Upper lobe of left lung (tissue), 6 donors: ENCODE data around the gene JUNB. TPM values are rescaled to one million over a fixed set of nuclear protein-coding genes. Genes with fewer than 3 reads are reported as not detected.

Source experiments
- ATAC-seq, 2 donors: fragments of 200-7000 bp; cut with Tn5 transposase; one replicate each; pipeline ENCODE4 v1.9.1; 2022; ENCODE audit warnings: mild to moderate bottlenecking in 2 of 2, moderate library complexity in 2 of 2; ENCODE audit not compliant: low FRiP score in 2 of 2
- DNase-seq, 2 donors: peaks; one replicate each; pipeline ENCODE4 v3.0.0-alpha.2; 2019 to 2020
- H3K27ac ChIP-seq, 4 donors: fragments of 200-600 bp; sonication (generic); one replicate each; pipeline ENCODE4 v1.5.1; 2016 to 2019
- H3K27me3 ChIP-seq, 4 donors: fragments of 200-600 bp; sonication (generic); one replicate each; pipeline ENCODE4 v1.5.1; 2017 to 2019
- H3K36me3 ChIP-seq, 4 donors: fragments of 200-600 bp; sonication (generic); one replicate each; pipeline ENCODE4 v1.5.1; 2016 to 2019
- H3K4me1 ChIP-seq, 4 donors: fragments of 200-600 bp; sonication (generic); one replicate each; pipeline ENCODE4 v1.5.1; 2018 to 2019
- H3K4me3 ChIP-seq, 4 donors: fragments of 200-600 bp; sonication (generic); one replicate each; pipeline ENCODE4 v1.5.1; 2017 to 2019; ENCODE audit warnings: mild to moderate bottlenecking in 2 of 4, moderate library complexity in 1 of 4
- H3K9me3 ChIP-seq, 4 donors: fragments of 200-600 bp; sonication (generic); one replicate each; pipeline ENCODE4 v1.5.1; 2018 to 2019
- EP300 ChIP-seq, 4 donors: sonication (generic); formaldehyde crosslinking; IDR thresholded peaks; one replicate each; pipeline ENCODE4 v1.5.1; 2017; ENCODE audit warnings: antibody characterized with exemption in 4 of 4, control low read depth in 2 of 4
- POLR2A ChIP-seq, 4 donors: fragments of 450-650 bp; IDR thresholded peaks; one replicate each; pipeline ENCODE4 v1.5.1; 2016 to 2017; ENCODE audit warnings: antibody characterized with exemption in 4 of 4, mild to moderate bottlenecking in 2 of 4
- POLR2AphosphoS5 ChIP-seq, 2 donors: sonication (generic); formaldehyde crosslinking; IDR thresholded peaks; one replicate each; pipeline ENCODE4 v1.5.1; 2017; ENCODE audit warnings: antibody characterized with exemption in 2 of 2
- WGBS, 2 donors: methylation state at CpG; one replicate each; pipeline ENCODE4 v1.1.5; 2017 to 2018; 5-methylcytosine and 5-hydroxymethylcytosine counted together
- total RNA-seq, 6 donors: library from RNA; depleted of rRNA in 4 of 6; stranded (reverse); fragments of >200 nt in 4 of 6; gene quantifications; one replicate each; pipeline versions ENCODE4 v1.1.0 to v1.2.1, GENCODE V29; 2016 to 2021
- TF ChIP-seq, protein P1 (sequence below), 6 experiments: fragments of 450-650 bp in 4 of 6; fragments of 200-600 bp in 2 of 6; sonication (generic) in 2 of 6; IDR thresholded peaks; one replicate each; pipeline ENCODE4 v1.5.1; 2016 to 2019; ENCODE audit warnings: antibody characterized with exemption in 6 of 6
- donor health status: DM: no; HTN: no; CAD: no; lungs with moderate emphysema.
- donor health status: DM: no; HTN: yes; CAD: no; lungs with severe emphysema.

The JUNB gene
- total RNA-seq, 6 donors from 2014 or later = 127 to 422 (median 354) TPM

DNA sequence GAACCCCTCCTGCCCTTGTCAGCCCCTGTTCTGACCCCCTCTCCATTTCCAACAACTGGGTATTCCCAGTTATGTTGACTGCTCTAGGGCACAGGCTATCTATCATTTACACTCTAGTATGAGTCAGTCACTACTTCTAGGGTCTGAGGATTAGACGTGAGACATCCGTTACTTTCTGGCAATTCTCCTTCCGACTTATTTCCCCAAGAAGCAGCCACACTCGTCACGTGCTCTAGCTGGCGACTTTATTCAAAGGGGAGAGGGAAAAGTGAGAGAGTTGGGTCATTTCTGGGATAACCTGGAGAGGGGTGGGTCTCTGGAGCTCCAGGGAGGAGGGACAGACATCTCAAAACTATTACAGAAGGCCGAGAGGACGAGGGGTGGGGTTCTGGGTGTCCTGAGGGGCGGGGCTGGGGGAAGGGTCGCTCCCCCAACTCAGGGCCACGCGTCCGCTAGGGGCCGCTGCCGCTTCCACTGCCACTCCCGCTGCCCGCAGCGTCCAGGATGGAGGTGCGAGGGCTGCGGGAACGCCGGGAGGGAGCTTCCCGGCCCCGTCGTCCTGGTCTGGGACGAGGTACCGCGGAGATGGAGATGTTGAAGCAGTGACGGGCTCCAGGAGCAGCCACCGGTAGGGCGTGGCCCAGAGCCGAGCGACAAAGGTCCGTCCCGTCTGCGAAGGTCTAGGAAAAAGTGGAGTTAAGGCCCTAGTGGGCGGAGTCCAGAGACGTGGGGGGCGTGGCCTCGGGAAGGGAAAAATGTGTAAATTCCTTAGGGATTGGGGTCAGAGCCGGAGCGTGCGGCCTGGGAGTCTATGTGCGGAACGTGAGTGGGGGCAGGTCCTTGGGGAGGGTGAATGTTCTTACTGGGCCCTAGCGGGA is 34.2 kb downstream of the JUNB start:
- H3K9me3 ChIP-seq = no peaks in the 10 kb centered on the region
- H3K27me3 ChIP-seq = peaks cover 0 to 23% (median 7%) of the 10 kb centered on the region in 4 donors
- no peak for ATAC-seq
- TF ChIP-seq, protein P1, sequence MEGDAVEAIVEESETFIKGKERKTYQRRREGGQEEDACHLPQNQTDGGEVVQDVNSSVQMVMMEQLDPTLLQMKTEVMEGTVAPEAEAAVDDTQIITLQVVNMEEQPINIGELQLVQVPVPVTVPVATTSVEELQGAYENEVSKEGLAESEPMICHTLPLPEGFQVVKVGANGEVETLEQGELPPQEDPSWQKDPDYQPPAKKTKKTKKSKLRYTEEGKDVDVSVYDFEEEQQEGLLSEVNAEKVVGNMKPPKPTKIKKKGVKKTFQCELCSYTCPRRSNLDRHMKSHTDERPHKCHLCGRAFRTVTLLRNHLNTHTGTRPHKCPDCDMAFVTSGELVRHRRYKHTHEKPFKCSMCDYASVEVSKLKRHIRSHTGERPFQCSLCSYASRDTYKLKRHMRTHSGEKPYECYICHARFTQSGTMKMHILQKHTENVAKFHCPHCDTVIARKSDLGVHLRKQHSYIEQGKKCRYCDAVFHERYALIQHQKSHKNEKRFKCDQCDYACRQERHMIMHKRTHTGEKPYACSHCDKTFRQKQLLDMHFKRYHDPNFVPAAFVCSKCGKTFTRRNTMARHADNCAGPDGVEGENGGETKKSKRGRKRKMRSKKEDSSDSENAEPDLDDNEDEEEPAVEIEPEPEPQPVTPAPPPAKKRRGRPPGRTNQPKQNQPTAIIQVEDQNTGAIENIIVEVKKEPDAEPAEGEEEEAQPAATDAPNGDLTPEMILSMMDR (IDR thresholded peaks at IDR 0.05) = peak in 1 of 6 experiments; percentile 15
- no peak for TF ChIP-seq POLR2AphosphoS5 (IDR thresholded peaks at IDR 0.05)
- peak overlapping the region in 1 of 4 donors; percentile 17 for H3K4me3 ChIP-seq
- peak in 1 of 2 donors; percentile 85 for DNase-seq
- peaks cover 4 to 14% (median 9%) of the 10 kb centered on the region in 4 donors for H3K4me1 ChIP-seq
- no peaks in the 10 kb centered on the region for H3K36me3 ChIP-seq
- 6 to 9% methylated on average over 33 to 38 of the region's 46 CpGs for WGBS, 2 donors
- no peak overlapping the region for H3K27ac ChIP-seq

GRCh38 chr19:12828494-12828893 is 37.2 kb downstream of the JUNB start:
- no peaks in the 10 kb centered on the region for H3K36me3 ChIP-seq
- H3K9me3 ChIP-seq = no peaks in the 10 kb centered on the region
- peaks cover 14 to 27% (median 16%) of the 10 kb centered on the region in 4 donors for H3K4me1 ChIP-seq
- ATAC-seq (no peak), DNase-seq (no peak)
- H3K4me3 ChIP-seq = no peak overlapping the region
- peaks cover 4 to 39% (median 17%) of the 10 kb centered on the region in 4 donors for H3K27me3 ChIP-seq
- no peak for TF ChIP-seq POLR2A (IDR thresholded peaks at IDR 0.05)
- TF ChIP-seq EP300 (IDR thresholded peaks at IDR 0.05) = no peak
- TF ChIP-seq, protein P1 (IDR thresholded peaks at IDR 0.05) = no peak
- TF ChIP-seq POLR2AphosphoS5 (IDR thresholded peaks at IDR 0.05) = no peak
- WGBS, 2 donors = 5 to 10% methylated on average over 15 to 22 of the region's 23 CpGs
- H3K27ac ChIP-seq = no peak overlapping the region

GRCh38 chr19:12833418-12833737 is 42.1 kb downstream of the JUNB start:
- WGBS, 2 donors = 0 to 11% methylated on average over 1 of the region's 5 CpGs
- DNase-seq = no peak
- TF ChIP-seq POLR2AphosphoS5 (IDR thresholded peaks at IDR 0.05) (no peak), POLR2A (IDR thresholded peaks at IDR 0.05) (no peak), EP300 (IDR thresholded peaks at IDR 0.05) (no peak)
- TF ChIP-seq, protein P1 (IDR thresholded peaks at IDR 0.05) = no peak

DNA sequence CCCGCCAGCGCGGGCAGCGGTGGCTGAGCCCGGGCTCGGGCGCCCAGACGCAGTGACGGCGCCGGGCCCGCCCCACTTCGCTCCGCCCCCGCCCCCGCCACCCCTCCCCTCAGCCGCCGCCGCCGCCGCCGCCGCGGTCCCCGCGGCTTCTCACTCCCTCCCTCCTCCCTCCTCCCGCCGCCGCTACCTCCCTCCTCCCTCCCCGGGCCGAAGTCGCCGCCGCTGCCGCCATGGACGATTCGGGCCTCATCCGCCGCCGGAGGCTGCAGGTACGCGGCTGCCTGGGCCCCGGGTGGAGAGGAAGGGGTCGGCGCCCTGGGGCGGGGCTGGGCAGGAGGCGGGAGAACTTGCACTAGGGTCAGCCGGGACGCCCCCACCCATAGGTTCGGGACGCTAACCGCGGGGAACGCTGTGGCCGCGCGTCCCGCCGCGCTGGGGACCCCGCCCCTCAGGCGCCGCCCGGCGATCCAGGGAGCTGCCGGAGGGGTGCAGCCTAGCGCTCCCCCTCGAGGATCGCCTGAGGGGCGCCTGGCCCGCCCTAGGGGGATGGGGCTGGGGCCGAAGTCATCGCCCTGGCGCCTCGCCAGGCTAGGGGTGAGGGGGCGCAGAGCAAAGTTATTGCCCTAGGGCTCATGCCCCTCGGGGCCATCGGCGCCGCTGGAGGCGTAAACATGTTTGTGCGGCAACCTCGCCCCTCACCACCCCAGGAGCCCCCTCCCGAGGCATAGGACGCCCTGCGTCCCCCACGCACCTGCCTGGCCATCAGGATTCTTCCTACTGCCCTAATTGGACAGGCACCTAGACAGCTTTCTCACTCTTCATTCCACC is 42.7 kb downstream of the JUNB start:
- 5 to 6% methylated on average over 9 to 10 of the region's 87 CpGs for WGBS, 2 donors
- TF ChIP-seq, protein P1 (IDR thresholded peaks at IDR 0.05) = no peak
- no peak for TF ChIP-seq EP300 (IDR thresholded peaks at IDR 0.05)
- TF ChIP-seq POLR2AphosphoS5 (IDR thresholded peaks at IDR 0.05) = no peak
- TF ChIP-seq POLR2A (IDR thresholded peaks at IDR 0.05) = no peak
- Histone ChIP-seq H3K9me3 (no peaks in the 10 kb centered on the region), H3K27me3 (peaks cover 4 to 73% (median 43%) of the 10 kb centered on the region in 4 donors), H3K4me3 (peak overlapping the region; percentile 42 to 53 (median 44)), H3K27ac (no peak overlapping the region), H3K4me1 (peaks cover 21 to 47% (median 26%) of the 10 kb centered on the region in 4 donors), H3K36me3 (no peaks in the 10 kb centered on the region)
- peak in 1 of 2 donors; percentile 60 for ATAC-seq
- DNase-seq = peak in 1 of 2 donors; percentile 87

More at GRCh38 chr19:12833418-12833737, 42.1 kb downstream of the JUNB start:
- peaks cover 18 to 44% (median 22%) of the 10 kb centered on the region in 4 donors for H3K4me1 ChIP-seq
- H3K27ac ChIP-seq = no peak overlapping the region
- H3K4me3 ChIP-seq = peak overlapping the region in 3 of 4 donors; percentile 42 to 53 (median 45)
- no peak for ATAC-seq
- no peaks in the 10 kb centered on the region for H3K36me3 ChIP-seq
- H3K9me3 ChIP-seq = no peaks in the 10 kb centered on the region
- peaks cover 4 to 67% (median 40%) of the 10 kb centered on the region in 4 donors for H3K27me3 ChIP-seq
